Measurements from ENCODE around the gene SCAF1. TPM values are rescaled to one million over a fixed set of nuclear protein-coding genes. Genes with fewer than 3 reads are reported as not detected.

The SCAF1 gene
- total and polyA plus RNA-seq, 3 donors from 2014 or later, result 51.4 to 78.1 (median 70.8) TPM

- no peaks in the 10 kb centered on the region for H3K27me3 ChIP-seq
- TF ChIP-seq POLR2A (IDR thresholded peaks at IDR 0.05) (no peak), CTCF (IDR thresholded peaks at IDR 0.05) (peak; percentile 62 to 89 (median 71))
- no peaks in the 10 kb centered on the region for H3K36me3 ChIP-seq (ENCODE audit: low read depth, missing control alignments)
- H3K27ac ChIP-seq, result no peak overlapping the region
- peaks cover 10% of the 10 kb centered on the region for H3K4me1 ChIP-seq
- H3K4me3 ChIP-seq, result no peak overlapping the region
- DNase-seq, result peak; percentile 80
- intact Hi-C loops (cut with DNase I; ENCODE audit: low total_unique reads), result no loop called here
- WGBS, 2 donors, result 42 to 62% methylated on average over 26 to 28 of the region's 28 CpGs
- no peaks in the 10 kb centered on the region for H3K9me3 ChIP-seq
Measured at GRCh38 chr19:49672131-49672919, 30.3 kb downstream of the SCAF1 start.

DNA sequence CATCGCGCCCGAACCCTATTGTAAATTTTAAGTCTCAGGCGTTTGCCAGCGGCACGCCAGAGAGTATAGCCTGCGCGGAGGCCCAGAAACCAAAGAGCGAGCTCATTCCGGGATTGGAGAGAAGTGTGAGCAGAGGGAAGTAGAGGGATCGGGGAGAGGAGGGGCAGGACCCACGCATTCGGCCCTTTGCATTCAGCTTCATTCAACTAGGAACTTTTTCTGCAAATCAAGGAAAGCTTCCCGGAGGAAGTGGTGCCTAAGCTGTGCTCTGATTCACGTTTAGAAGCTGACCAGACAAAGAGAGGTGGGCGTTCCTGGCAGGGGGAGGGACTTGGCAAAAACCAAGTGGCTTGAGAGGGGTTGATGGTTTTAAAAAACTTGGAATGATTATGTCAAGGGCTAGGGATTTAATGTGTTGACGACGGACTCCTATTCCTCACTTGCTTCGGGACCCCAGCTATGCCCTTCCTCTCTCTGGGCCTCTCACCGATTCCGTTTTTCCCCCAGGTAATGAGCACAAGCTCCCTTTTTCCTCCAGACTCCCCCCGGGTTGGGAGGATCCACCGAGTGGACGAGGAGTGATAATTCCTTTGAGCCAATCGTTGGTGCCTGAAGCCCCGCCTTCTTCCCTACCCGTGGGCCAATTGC, 34.3 kb downstream of the SCAF1 start:
- WGBS, 2 donors, result 1% methylated on average over 27 of the region's 27 CpGs
- H3K4me1 ChIP-seq, result peaks cover 42% of the 10 kb centered on the region
- peak overlapping the region; percentile 27 to 86 for H3K4me3 ChIP-seq
- intact Hi-C loops (cut with DNase I; ENCODE audit: low total_unique reads), result no loop called here
- DNase-seq, result peak; percentile 88
- H3K36me3 ChIP-seq (ENCODE audit: low read depth, missing control alignments), result no peaks in the 10 kb centered on the region
- H3K27me3 ChIP-seq, result no peaks in the 10 kb centered on the region
- H3K9me3 ChIP-seq, result no peaks in the 10 kb centered on the region
- peak overlapping the region; percentile 75 to 96 for H3K27ac ChIP-seq
- TF ChIP-seq POLR2A (IDR thresholded peaks at IDR 0.05) (no peak), CTCF (IDR thresholded peaks at IDR 0.05) (no peak)

- DNase-seq, result peak; percentile 100
- intact Hi-C loops (cut with DNase I; ENCODE audit: low total_unique reads), result no loop called here
- no peaks in the 10 kb centered on the region for H3K27me3 ChIP-seq
- H3K27ac ChIP-seq, result peak overlapping the region; percentile 79 to 96
- H3K4me1 ChIP-seq, result peaks cover 42% of the 10 kb centered on the region
- no peak for TF ChIP-seq POLR2A (IDR thresholded peaks at IDR 0.05)
- no peak for TF ChIP-seq CTCF (IDR thresholded peaks at IDR 0.05)
- WGBS, 2 donors, result 0 to 1% methylated on average over 32 to 34 of the region's 34 CpGs
- no peaks in the 10 kb centered on the region for H3K9me3 ChIP-seq
- H3K4me3 ChIP-seq, result peak overlapping the region; percentile 86 to 91
- no peaks in the 10 kb centered on the region for H3K36me3 ChIP-seq (ENCODE audit: low read depth, missing control alignments)
Measured at GRCh38 chr19:49676784-49677230, 34.8 kb downstream of the SCAF1 start.

DNA sequence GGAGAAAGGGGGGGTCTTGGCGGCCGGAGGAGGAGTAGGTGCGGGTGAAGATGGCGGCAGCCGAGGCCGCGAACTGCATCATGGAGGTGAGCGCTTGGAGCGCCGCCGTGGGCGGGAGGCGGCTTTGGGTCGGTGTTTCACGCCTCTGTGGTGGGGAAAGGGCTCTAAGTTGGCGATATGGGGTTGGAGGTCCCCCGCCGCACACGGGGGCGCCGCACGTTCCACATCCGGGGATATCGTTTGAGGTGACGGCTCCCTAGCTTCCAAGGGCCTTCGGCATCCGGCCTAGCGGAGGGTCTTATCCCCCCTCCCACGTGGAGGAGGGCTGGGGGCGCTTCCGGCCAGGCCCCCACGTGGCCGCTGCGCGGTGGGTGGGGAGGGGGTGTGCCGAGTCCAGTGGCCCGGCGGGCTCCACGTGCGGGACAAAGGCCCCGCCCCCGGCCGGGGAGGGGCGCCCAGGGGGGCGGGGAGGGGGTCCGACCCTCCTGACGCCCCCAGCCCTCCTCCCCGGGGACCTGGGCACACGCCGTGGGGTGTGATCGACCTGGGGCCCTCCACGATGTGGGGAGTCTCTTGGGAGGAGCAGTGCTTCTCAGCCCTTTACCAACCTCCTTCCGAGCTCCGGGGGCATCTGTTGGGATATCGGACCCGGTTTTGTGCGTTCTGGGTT, 35.4 kb downstream of the SCAF1 start, which contains the start of gene PRMT1:
Gene PRMT1 (plus strand): TSS at position 41 of the 670 bp plus-strand sequence. CDS start 10 bp downstream, at position 51.
- no peak for DNase-seq
- TF ChIP-seq CTCF (IDR thresholded peaks at IDR 0.05), result no peak
- peak; percentile 92 for TF ChIP-seq POLR2A (IDR thresholded peaks at IDR 0.05)
- intact Hi-C loops (cut with DNase I; ENCODE audit: low total_unique reads), result no loop called here
- 0 to 1% methylated on average over 22 to 37 of the region's 57 CpGs for WGBS, 2 donors
- Histone ChIP-seq H3K36me3 (ENCODE audit: low read depth, missing control alignments) (no peaks in the 10 kb centered on the region), H3K4me1 (peaks cover 42% of the 10 kb centered on the region), H3K4me3 (peak within 1 kb of the TSS; percentile 86 to 91), H3K9me3 (no peaks in the 10 kb centered on the region), H3K27me3 (no peaks in the 10 kb centered on the region), H3K27ac (peak within 1 kb of the TSS; percentile 79 to 96)
